Activated naive CD4-positive, alpha-beta T cell treated with anti-CD3 and anti-CD28 coated beads, Interleukin-2, amount 10 ng/mL, durations not matched to agents 7 days and 5 days (primary cell): ENCODE measurements around the gene CYP3A5.
"Not testable (repeated sequence)": the region's sequence is repeated elsewhere in the genome, so short reads cannot be mapped to it uniquely, and the experiment has no call there.

Experiments
- CTCF ChIA-PET: fragments of 350-600 bp; sonication (Branson Sonifier 250); formaldehyde crosslinking; loops from one replicate; lab custom pipeline; 2021; ENCODE audit warnings: antibody characterized with exemption; lab: Charles Lee
- DNase-seq: peaks from one replicate; pipeline ENCODE4 v3.0.0-alpha.2; 2020
- H3K27ac Mint-ChIP-seq: one replicate; pipeline ENCODE4 v1.8.0; 2021; ENCODE audit warnings: mild to moderate bottlenecking, moderate library complexity, mixed read lengths
- H3K27me3 Mint-ChIP-seq: one replicate; pipeline ENCODE4 v1.8.0; 2021; ENCODE audit warnings: mild to moderate bottlenecking, mixed read lengths
- H3K36me3 Mint-ChIP-seq: one replicate; pipeline ENCODE4 v1.8.0; 2021; ENCODE audit warnings: mixed read lengths
- H3K4me1 Mint-ChIP-seq: one replicate; pipeline ENCODE4 v1.8.0; 2021; ENCODE audit warnings: mixed read lengths
- H3K4me3 Mint-ChIP-seq: one replicate; pipeline ENCODE4 v1.8.0; 2021; ENCODE audit warnings: mild to moderate bottlenecking, moderate library complexity, mixed read lengths
- H3K9me3 Mint-ChIP-seq: one replicate; pipeline ENCODE4 v1.8.0; 2021; ENCODE audit warnings: mixed read lengths

Gene CYP3A5

DNA sequence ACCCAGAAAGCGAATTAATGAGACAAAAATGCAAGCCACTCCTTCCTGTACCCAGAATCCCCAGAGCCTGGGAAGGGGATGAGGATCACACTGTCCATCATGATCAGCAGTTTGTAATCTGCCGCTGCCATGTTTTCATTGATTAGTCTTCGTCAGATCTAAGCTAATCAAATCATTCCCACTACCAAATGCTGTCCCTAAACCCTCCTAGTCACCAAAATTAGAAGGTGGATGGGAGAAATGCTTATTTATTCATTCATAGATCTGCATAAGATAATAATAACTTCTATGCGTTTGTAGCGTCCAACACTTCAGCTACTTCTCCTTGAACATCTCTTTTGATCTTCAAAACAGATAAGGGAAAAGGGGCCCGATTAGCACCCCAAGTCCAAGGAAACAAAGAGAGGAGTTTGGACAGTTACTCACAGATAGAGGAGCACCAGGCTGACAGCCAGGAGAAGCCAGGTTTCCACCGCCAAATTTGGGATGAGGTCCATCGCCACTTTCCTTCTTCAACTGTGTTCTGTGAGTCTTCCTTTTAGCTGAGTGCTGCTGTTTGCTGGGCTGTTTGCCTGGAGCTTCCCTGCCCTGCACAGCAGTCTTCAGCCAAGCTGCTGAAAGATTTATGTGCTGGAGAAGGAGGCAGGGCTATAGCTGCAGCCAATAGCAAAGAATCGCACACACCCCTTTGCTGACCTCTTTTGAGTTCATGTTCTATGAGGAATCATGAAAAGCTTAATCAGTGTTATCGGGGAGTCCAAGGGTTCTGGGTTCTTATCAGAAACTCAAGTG lies at the start of gene CYP3A5:
Gene CYP3A5, minus strand, starts transcription at position 597 of the 792 bp plus-strand sequence. Its CDS starts 100 bp downstream, at position 497.
- Mint-ChIP-seq H3K4me1 (peaks cover 13% of the 10 kb centered on the region), H3K27ac (no peak within 1 kb of the TSS), H3K36me3 (no peaks in the 10 kb centered on the region), H3K4me3 (no peak within 1 kb of the TSS), H3K9me3 (no peaks in the 10 kb centered on the region), H3K27me3 (no peaks in the 10 kb centered on the region)
- no peak for DNase-seq
- CTCF ChIA-PET, result no interaction called here

DNA sequence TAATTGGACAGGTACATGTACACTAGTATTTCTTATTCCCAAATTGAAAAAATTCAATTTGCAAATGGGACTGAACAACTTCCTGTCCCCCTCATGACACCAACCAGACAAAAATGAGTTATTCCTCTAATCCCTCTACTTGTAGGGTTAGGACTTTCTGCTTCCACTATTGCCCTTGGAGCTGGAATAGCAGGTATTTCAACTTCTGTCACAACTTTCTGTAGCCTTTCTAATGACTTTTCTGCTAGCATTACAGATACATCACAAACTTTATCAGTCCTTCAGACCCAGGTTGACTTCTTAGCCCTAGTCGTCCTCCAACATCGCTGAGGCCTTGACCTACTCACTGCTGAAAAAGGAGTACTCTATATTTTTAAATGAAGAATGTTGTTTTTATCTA lies 48.8 kb upstream of the CYP3A5 start:
- no peaks in the 10 kb centered on the region for H3K4me1 Mint-ChIP-seq
- H3K4me3 Mint-ChIP-seq, result no peak overlapping the region
- H3K36me3 Mint-ChIP-seq, result no peaks in the 10 kb centered on the region
- H3K27ac Mint-ChIP-seq, result no peak overlapping the region
- H3K9me3 Mint-ChIP-seq, result no peaks in the 10 kb centered on the region
- CTCF ChIA-PET, result no interaction called here
- no peak for DNase-seq
- H3K27me3 Mint-ChIP-seq, result no peaks in the 10 kb centered on the region

DNA sequence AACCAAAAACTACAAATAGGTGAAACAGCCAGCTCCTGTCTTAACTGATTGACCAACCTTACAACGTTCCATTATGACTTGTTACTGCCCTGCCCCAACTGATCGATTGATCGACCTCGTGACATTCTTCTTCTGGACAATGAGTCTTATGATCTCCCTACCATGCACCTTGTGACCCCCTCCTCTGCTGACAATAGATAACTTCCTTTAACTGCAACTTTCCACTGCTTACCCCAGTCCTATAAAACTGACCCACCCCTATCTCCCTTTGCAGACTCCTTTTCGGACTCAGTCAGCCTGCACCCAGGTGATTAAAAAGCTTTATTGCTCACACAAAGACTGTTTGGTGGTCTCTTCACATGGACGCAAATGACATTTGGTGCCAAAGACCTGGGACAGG lies 43.4 kb upstream of the CYP3A5 start:
- H3K27me3 Mint-ChIP-seq, H3K4me3 Mint-ChIP-seq, DNase-seq, H3K9me3 Mint-ChIP-seq, H3K27ac Mint-ChIP-seq, H3K36me3 Mint-ChIP-seq, CTCF ChIA-PET: not testable (repeated sequence)
- H3K4me1 Mint-ChIP-seq, result peaks cover 12% of the 10 kb centered on the region

DNA sequence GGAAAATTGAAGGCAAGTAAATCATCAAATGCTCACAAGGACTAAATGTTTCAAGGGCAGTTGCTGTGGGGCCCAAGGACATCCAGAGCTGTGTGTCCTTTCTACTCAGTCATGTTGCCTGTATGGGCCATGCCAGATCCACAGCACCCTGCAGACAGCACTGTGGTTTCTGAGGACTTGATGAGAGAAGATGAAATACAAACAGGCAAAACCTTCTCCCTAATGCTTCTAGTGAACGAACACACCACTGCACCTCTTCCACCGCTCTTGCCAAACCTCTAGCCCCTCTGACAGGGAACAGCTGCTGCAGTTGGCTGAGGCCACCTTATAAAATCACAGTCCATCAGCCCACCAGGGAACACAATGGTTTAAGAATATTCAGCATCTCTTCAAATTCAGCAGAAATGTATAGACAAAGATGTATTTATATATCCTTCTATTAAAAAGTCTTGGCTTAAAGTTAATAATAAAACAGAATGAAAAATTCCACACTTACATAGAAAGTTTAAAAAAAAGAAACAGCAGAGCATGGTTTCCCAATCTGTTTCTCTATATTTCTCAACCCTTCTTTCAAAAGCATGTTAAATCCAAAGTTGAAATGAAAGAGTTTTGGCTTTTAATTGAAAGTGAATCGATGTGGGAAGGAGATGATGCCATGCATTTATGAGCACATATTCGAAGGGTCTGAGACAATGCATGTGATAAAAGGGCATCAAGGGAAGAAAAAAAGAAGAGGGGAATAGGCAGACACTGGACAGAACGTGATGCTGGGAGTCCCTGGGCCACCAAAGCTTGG lies 41.2 kb upstream of the CYP3A5 start:
- Mint-ChIP-seq H3K4me3 (no peak overlapping the region), H3K36me3 (no peaks in the 10 kb centered on the region), H3K4me1 (peaks cover 12% of the 10 kb centered on the region), H3K27ac (no peak overlapping the region), H3K27me3 (no peaks in the 10 kb centered on the region), H3K9me3 (no peaks in the 10 kb centered on the region)
- CTCF ChIA-PET, result no interaction called here
- no peak for DNase-seq

DNA sequence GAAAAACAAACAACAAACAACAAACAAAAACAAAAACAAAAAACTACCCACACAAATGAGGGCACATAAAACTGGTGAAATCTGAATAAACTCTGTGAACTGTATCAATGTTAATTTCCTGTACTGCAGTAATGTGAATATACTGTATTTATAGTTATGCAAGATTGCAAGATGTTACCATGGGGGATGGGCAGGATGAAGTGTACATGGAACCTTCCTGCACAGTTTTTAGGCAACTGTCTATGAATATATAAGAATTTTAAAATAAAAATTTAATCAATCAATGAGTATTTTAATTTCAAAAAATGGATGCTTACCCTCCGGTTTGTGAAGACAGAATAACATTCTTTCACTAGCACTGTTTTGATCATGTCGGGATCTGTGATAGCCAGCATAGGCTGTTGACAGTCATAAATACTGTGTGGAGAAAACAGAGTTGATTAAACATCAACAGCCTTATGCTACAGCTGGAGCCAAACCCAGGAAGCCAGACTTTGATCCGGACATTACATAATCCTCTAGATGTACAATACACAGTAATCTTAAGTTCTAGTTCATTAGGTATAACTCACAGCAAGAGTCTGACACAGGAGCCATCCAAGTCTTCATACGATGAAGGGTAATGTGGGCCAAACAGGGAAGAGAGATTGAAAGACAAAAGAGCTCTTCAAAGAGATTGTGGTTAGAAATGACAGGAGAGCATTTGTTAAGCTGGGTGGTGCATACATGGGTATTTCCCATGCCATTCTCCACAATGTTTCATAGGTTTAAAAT lies 40.4 kb upstream of the CYP3A5 start:
- no peak overlapping the region for H3K4me3 Mint-ChIP-seq
- H3K9me3 Mint-ChIP-seq, result peaks cover 2% of the 10 kb centered on the region
- no peaks in the 10 kb centered on the region for H3K27me3 Mint-ChIP-seq
- H3K36me3 Mint-ChIP-seq, result no peaks in the 10 kb centered on the region
- CTCF ChIA-PET, result no interaction called here
- DNase-seq, result no peak
- no peak overlapping the region for H3K27ac Mint-ChIP-seq
- H3K4me1 Mint-ChIP-seq, result peaks cover 12% of the 10 kb centered on the region

DNA sequence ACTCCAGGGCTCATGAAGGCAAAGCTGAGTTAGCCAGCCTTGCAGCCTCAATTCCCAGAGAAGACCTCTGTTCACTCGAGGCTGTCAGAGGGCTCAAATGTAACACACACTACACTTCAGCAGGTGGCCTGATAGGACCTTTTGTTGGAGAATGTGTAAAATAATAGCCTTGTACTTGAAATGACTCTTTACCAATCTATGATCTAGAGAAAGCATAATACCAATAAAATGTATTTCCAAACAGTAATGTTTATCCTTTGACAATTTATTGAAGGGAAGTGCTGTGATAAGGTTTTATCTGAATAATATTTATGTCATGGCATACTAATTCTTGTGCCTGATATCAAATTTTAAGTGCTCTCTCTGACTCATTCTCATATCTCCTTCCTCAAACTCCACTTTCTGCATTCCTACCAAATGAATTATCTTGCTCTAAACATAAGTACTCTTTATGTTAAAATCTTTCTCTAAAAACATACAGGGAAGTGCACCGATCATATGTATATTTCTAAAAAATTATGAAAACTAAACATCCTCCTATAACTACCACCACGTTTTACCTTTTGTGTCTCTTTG lies 34.3 kb upstream of the CYP3A5 start:
- Mint-ChIP-seq H3K9me3 (peaks cover 2% of the 10 kb centered on the region), H3K27ac (no peak overlapping the region), H3K27me3 (no peaks in the 10 kb centered on the region), H3K4me1 (no peaks in the 10 kb centered on the region), H3K36me3 (no peaks in the 10 kb centered on the region), H3K4me3 (no peak overlapping the region)
- DNase-seq, result no peak
- CTCF ChIA-PET, result no interaction called here

DNA sequence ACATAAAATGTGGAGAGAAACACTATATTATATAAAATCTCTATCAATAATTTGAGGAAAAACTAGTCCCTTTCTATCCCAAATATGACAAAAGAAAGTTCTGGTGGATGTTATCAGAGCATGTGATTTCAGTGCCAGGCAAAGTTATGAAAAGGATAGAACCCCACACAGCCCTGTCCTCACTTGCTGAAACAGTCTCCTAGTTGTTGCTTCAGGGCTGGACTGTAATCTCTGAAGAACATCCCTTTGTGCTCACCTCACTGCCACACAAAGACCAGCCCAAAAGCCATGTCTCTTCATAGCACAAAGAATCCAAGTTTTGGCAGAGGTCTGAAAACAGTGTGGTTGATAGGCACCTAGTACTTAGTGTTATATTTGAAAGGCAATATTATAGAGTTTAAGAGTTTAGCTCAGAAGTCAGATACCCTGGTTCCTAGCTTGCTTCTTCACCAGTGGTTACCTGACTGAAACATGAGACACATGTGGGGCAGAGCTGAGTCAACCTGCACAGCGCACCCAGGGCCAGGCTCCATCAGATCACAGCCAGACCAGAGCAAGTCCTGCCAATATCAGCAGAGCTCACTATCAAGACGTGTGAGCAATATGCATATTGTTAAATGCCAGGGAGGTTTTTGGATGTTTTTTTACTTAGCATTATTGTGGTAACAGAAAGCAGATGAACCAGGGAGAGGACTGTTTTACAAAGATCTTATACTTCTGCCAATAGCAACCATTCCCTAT lies 30.2 kb upstream of the CYP3A5 start:
- H3K4me3 Mint-ChIP-seq, result no peak overlapping the region
- H3K9me3 Mint-ChIP-seq, result no peaks in the 10 kb centered on the region
- DNase-seq, result no peak
- H3K27me3 Mint-ChIP-seq, result no peaks in the 10 kb centered on the region
- no peak overlapping the region for H3K27ac Mint-ChIP-seq
- H3K4me1 Mint-ChIP-seq, result no peaks in the 10 kb centered on the region
- CTCF ChIA-PET, result no interaction called here
- no peaks in the 10 kb centered on the region for H3K36me3 Mint-ChIP-seq

DNA sequence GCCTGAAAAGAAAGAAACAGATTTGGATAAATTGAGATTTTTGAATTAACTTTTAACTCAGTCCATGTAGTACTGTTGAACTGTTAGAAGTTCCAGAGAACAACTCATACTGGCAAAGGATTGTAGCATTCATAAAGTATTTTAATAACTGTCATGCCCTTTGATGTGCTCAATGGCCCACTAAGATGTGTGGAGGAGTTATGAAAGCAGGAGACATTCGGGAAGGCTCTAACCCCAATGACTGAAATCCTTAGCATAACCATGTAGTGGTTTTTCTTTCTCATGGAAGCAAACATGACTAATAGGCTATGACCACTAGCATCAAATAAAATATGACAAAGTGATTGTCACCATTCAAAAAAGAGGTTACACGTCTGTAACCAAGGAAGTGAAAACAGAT lies 29.5 kb upstream of the CYP3A5 start:
- no peak for DNase-seq
- CTCF ChIA-PET, result no interaction called here
- Mint-ChIP-seq H3K36me3 (no peaks in the 10 kb centered on the region), H3K27ac (no peak overlapping the region), H3K9me3 (no peaks in the 10 kb centered on the region), H3K27me3 (no peaks in the 10 kb centered on the region), H3K4me3 (no peak overlapping the region), H3K4me1 (no peaks in the 10 kb centered on the region)

DNA sequence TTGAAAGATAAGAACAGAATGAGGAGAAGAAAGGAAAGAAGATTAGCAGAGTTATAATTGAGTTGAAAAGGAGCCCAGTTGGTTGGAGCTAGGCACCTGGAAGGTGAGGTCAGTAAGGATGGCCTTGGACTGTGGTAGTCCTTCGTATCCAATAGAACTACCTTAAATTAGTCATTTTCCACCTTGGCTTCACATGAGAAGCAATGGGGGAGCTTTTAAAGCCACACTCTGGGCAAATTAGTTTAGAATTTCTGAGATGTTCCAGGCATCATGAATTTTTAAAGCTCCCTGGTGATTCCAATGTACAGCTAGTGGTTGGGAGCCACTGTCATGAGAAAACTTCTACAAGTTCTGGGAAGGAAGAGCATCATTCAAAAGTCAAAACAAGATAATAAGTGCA lies 27.3 kb upstream of the CYP3A5 start:
- Mint-ChIP-seq H3K4me3 (no peak overlapping the region), H3K4me1 (no peaks in the 10 kb centered on the region), H3K27me3 (no peaks in the 10 kb centered on the region), H3K36me3 (no peaks in the 10 kb centered on the region), H3K9me3 (no peaks in the 10 kb centered on the region), H3K27ac (no peak overlapping the region)
- CTCF ChIA-PET, result no interaction called here
- no peak for DNase-seq

DNA sequence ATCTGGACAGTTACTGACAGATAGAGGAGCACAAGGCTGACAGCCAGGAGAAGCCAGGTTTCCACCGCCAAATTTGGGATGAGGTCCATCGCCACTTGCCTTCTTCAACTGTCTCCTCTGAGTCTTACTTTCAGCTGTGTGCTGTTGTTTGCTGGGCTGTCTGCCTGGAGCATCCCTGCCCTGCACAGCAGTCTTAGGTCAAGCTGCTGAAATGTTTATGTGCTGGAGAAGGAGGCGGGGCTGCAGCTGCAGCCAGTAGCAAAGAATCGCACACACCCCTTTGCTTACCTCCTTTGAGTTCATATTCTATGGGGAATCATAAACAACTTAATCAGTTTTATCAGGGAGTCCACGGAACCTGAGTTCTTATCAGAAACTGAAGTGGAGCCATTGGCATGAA lies 20.1 kb upstream of the CYP3A5 start:
- no peak for DNase-seq
- Mint-ChIP-seq H3K4me3 (no peak overlapping the region), H3K9me3 (no peaks in the 10 kb centered on the region), H3K27ac (no peak overlapping the region), H3K27me3 (peaks cover 3% of the 10 kb centered on the region), H3K36me3 (no peaks in the 10 kb centered on the region), H3K4me1 (no peaks in the 10 kb centered on the region)
- CTCF ChIA-PET, result no interaction called here

DNA sequence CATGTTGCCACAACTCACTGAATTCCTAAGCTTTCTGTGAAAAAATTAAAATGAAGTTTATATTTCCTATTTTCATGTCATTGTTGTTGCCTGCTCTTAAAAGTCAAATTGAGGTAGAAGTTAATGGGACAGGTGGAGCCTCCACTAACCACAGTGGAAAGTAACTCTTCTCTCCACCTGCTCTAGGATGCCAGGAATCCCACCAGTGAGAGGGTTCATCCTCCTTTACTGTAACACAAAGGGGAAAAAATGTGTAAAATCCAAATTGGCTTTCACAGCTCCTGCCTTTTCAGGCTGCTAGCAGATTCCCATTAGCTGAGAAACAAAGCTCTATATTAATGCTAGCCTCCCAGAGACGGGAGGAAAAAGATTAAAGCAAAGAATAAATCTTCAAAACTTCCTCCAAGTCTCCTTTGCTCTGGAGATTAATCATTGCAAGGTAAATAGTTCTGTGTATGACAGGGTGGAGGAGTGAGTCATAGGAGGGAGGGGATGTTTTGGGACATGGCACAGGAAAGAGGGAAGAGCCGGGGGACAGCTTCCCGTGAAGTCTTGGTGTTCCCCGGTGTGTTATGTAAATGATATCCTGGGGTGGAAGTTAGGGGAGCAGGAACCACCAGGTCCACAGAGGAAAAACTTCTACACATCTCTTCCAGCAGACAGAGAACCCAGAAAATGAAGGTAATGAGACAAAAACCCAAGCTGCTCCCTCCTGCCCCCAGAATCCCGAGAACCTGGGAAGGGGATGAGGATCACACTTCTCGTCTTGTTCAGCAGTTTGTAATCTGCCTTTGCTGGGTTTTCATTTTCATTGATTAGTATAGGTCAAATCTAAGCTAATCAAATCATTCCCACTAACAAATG lies 19.3 kb upstream of the CYP3A5 start:
- CTCF ChIA-PET, result not testable (repeated sequence)

DNA sequence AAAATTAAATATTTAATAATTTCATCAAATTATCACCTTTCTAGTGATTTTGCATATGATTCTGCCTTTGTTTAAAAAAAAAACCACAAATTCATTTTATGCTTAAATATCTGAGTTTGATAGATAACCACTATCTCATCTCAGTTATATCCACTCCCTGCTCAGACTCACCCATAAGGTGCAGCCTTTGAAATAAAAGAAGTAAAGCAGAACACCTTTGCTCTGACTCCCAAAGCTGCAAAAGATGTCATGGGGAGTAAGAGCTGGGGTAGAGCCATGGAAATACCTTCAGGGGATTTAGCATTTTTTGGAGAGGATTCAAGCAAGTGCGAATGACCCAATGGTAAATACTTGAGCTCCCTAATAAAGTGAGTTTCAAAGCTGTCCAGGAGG lies 15.1 kb upstream of the CYP3A5 start:
- Mint-ChIP-seq H3K27me3 (no peaks in the 10 kb centered on the region), H3K36me3 (peaks cover 3% of the 10 kb centered on the region), H3K27ac (no peak overlapping the region), H3K4me3 (no peak overlapping the region), H3K9me3 (peaks cover 12% of the 10 kb centered on the region), H3K4me1 (peaks cover 5% of the 10 kb centered on the region)
- CTCF ChIA-PET, result no interaction called here
- DNase-seq, result no peak

More for the DNA sequence above, 19.3 kb upstream of the CYP3A5 start:
- H3K4me1 Mint-ChIP-seq, H3K27ac Mint-ChIP-seq, H3K9me3 Mint-ChIP-seq, H3K27me3 Mint-ChIP-seq, DNase-seq, H3K4me3 Mint-ChIP-seq, H3K36me3 Mint-ChIP-seq: not testable (repeated sequence)
